HFF-Myc (cell line): ENCODE results near the gene TEX52.

ENCODE experiments used
- DNase-seq: peaks from one replicate; pipeline ENCODE4 v3.0.0-alpha.2; 2011; ENCODE audit warnings: low read depth; ENCODE audit errors: extremely low read depth
- H3K4me3 ChIP-seq: replicated peaks from 2 replicates; pipeline ENCODE4 v1.5.1; 2011; ENCODE audit warnings: low read depth, mild to moderate bottlenecking, control low read depth, low read length
- CTCF ChIP-seq: IDR thresholded peaks from 2 replicates; pipeline ENCODE4 v1.5.1; 2012; ENCODE audit warnings: mild to moderate bottlenecking, low read depth, low read length, control low read depth; ENCODE audit errors: missing control alignments

TEX52 gene

GRCh38 chr12:2857021-2857431, at the start of gene TEX52:
Gene TEX52, minus strand, starts transcription at chr12:2857039. Its CDS starts 13 bp downstream, at chr12:2857026.
- TF ChIP-seq CTCF = no peak
- no peak within 1 kb of the TSS for H3K4me3 ChIP-seq
- DNase-seq = no peak

GRCh38 chr12:2904260-2904659, 47.4 kb upstream of the TEX52 start:
- no peak for DNase-seq
- H3K4me3 ChIP-seq = no peak overlapping the region
- no peak for TF ChIP-seq CTCF

DNA sequence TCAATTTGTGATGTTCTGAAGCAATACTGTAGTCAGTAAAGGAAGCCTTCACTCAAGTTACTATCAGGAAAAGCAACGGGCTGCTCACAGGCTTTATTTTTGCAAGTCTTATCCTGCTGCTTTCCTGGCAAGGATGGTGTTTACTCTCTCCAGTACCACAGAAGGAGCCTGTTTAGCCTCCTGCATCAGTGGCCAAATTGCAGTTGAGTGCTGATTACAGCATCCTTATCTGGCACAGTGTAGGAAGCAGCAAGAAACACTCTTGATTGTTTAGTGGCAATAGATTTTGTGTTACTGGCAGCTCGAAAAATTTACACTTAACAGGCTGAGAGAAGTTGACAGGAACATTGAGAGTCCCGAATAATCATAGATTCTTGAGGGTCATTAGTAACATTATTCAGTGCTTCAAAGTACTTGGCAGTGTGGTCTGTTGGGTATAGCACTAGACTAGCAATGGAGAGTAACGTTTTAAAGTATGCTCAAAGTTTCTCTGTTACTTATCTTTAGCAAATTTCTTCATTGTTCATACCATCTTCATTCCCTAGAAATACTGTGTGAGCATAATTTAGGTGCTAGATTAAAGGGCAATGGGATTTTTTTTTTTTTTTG, 45.5 kb upstream of the TEX52 start:
- no peak for DNase-seq
- TF ChIP-seq CTCF = no peak
- H3K4me3 ChIP-seq = no peak overlapping the region

GRCh38 chr12:2900642-2901041, 43.8 kb upstream of the TEX52 start:
- no peak for TF ChIP-seq CTCF
- H3K4me3 ChIP-seq = no peak overlapping the region
- DNase-seq = no peak

GRCh38 chr12:2897418-2897817, 40.6 kb upstream of the TEX52 start:
- H3K4me3 ChIP-seq = no peak overlapping the region
- TF ChIP-seq CTCF = no peak

GRCh38 chr12:2895511-2895910, 38.7 kb upstream of the TEX52 start:
- no peak overlapping the region for H3K4me3 ChIP-seq
- no peak for TF ChIP-seq CTCF
- DNase-seq = no peak

More at GRCh38 chr12:2897418-2897817, 40.6 kb upstream of the TEX52 start:
- no peak for DNase-seq

DNA sequence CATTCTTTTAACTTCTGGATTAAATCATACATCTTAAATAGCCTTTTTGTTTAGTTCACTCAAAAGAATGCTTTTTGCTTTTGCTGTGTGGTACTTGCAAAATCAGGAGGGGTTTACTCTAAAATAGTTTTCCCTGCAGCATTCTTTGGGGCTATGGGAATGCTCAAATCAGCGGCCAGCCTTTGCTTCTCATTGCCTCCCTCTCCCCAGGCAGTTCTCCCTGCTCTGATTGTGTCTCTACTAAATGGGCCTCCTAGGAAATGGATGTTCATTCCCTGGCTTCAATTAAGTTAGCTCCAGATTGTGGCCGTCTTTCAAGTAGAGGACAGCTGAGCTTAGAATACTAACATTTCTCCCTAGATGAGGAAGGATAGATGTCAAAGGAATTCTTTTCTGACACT, 38.2 kb upstream of the TEX52 start:
- no peak overlapping the region for H3K4me3 ChIP-seq
- TF ChIP-seq CTCF = no peak
- no peak for DNase-seq
